ENCODE data around the gene ARMH4. TPM values are rescaled to one million over a fixed set of nuclear protein-coding genes. Genes with fewer than 3 reads are reported as not detected.

The ARMH4 gene
- polyA plus RNA-seq, 1 donor from 2014 or later, result 14.1 TPM

DNA sequence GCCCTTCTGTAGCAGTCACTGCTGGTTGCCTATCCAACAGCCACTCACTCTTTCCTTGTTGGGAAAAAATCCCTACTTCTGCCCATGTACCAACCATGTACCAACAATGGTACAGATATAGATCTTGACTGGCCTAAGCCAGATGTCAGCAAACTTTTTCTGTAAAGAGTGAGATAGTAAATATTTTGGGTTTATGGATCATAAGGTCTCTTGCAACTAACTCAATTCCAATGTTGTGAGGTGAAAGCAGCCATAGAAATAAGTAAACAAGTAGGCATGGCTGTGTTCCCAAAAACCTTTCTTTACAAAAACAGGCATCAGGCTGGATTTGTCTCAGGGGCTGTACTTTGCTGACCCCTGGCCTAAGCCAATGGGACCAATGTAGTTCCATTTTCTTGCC, 73.5 kb downstream of the ARMH4 start:
- Histone ChIP-seq H3K79me2 (replicated peaks; ENCODE audit: insufficient read depth, low read length) (no peaks in the 10 kb centered on the region), H4K20me1 (ENCODE audit: insufficient read depth) (no peaks in the 10 kb centered on the region), H2AFZ (ENCODE audit: low read depth, low read length) (no peak overlapping the region), H3K27me3 (ENCODE audit: insufficient read depth, low read depth, low read length) (no peaks in the 10 kb centered on the region), H3F3A (ENCODE audit: insufficient read depth, low read length, poor library complexity, severe bottlenecking) (no peaks in the 10 kb centered on the region), H3K9me2 (ENCODE audit: insufficient read depth, low read length) (no peaks in the 10 kb centered on the region), H3K4me2 (ENCODE audit: low read length) (no peak overlapping the region), H3K27ac (ENCODE audit: low read length) (no peak overlapping the region), H3K36me3 (ENCODE audit: insufficient read depth, low read length) (no peaks in the 10 kb centered on the region), H3K4me3 (ENCODE audit: low read length) (no peak overlapping the region), H3K9me3 (ENCODE audit: low read length) (no peaks in the 10 kb centered on the region), H3K9ac (ENCODE audit: low read length) (no peak overlapping the region)
- TF ChIP-seq EZH2 (IDR thresholded peaks at IDR 0.05; ENCODE audit: borderline replicate concordance, insufficient read depth, low read length, poor library complexity, severe bottlenecking), result no peak
- TF ChIP-seq TAF1 (IDR thresholded peaks at IDR 0.05; ENCODE audit: low read depth), result no peak
- no peak for TF ChIP-seq POLR2AphosphoS5 (IDR thresholded peaks at IDR 0.05)
- TF ChIP-seq RAD21 (conservative IDR thresholded peaks at IDR 0.05), result no peak
- TF ChIP-seq, protein P1, sequence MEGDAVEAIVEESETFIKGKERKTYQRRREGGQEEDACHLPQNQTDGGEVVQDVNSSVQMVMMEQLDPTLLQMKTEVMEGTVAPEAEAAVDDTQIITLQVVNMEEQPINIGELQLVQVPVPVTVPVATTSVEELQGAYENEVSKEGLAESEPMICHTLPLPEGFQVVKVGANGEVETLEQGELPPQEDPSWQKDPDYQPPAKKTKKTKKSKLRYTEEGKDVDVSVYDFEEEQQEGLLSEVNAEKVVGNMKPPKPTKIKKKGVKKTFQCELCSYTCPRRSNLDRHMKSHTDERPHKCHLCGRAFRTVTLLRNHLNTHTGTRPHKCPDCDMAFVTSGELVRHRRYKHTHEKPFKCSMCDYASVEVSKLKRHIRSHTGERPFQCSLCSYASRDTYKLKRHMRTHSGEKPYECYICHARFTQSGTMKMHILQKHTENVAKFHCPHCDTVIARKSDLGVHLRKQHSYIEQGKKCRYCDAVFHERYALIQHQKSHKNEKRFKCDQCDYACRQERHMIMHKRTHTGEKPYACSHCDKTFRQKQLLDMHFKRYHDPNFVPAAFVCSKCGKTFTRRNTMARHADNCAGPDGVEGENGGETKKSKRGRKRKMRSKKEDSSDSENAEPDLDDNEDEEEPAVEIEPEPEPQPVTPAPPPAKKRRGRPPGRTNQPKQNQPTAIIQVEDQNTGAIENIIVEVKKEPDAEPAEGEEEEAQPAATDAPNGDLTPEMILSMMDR (IDR thresholded peaks at IDR 0.05; ENCODE audit: poor library complexity, severe bottlenecking), result no peak
- no peak for TF ChIP-seq SMC3 (conservative IDR thresholded peaks at IDR 0.05; ENCODE audit: poor library complexity)

GRCh38 chr14:58078068-58078467, 73.9 kb downstream of the ARMH4 start:
- Histone ChIP-seq H3K4me3 (ENCODE audit: low read length) (no peak overlapping the region), H3K9me3 (ENCODE audit: low read length) (no peaks in the 10 kb centered on the region), H3K79me2 (replicated peaks; ENCODE audit: insufficient read depth, low read length) (no peaks in the 10 kb centered on the region), H4K20me1 (ENCODE audit: insufficient read depth) (no peaks in the 10 kb centered on the region), H3K27ac (ENCODE audit: low read length) (no peak overlapping the region), H3K4me2 (ENCODE audit: low read length) (no peak overlapping the region), H3K27me3 (ENCODE audit: insufficient read depth, low read depth, low read length) (no peaks in the 10 kb centered on the region), H3K9ac (ENCODE audit: low read length) (no peak overlapping the region), H3K9me2 (ENCODE audit: insufficient read depth, low read length) (no peaks in the 10 kb centered on the region), H3F3A (ENCODE audit: insufficient read depth, low read length, poor library complexity, severe bottlenecking) (no peaks in the 10 kb centered on the region), H2AFZ (ENCODE audit: low read depth, low read length) (no peak overlapping the region), H3K36me3 (ENCODE audit: insufficient read depth, low read length) (no peaks in the 10 kb centered on the region)
- TF ChIP-seq MXI1 (conservative IDR thresholded peaks at IDR 0.05; ENCODE audit: poor library complexity, severe bottlenecking) (no peak), REST (IDR thresholded peaks at IDR 0.05; ENCODE audit: borderline replicate concordance) (no peak), TAF1 (IDR thresholded peaks at IDR 0.05; ENCODE audit: low read depth) (no peak), EP300 (conservative IDR thresholded peaks at IDR 0.05; ENCODE audit: poor library complexity, severe bottlenecking) (no peak), SMC3 (conservative IDR thresholded peaks at IDR 0.05; ENCODE audit: poor library complexity) (no peak), POLR2AphosphoS5 (IDR thresholded peaks at IDR 0.05) (no peak), EZH2 (IDR thresholded peaks at IDR 0.05; ENCODE audit: borderline replicate concordance, insufficient read depth, low read length, poor library complexity, severe bottlenecking) (no peak), RAD21 (conservative IDR thresholded peaks at IDR 0.05) (no peak)
- TF ChIP-seq, protein P1 (IDR thresholded peaks at IDR 0.05; ENCODE audit: poor library complexity, severe bottlenecking), result no peak

Data from neural cell (in vitro differentiated cells).